ENCODE data around the gene DRG2. TPM values are rescaled to one million over a fixed set of nuclear protein-coding genes. Genes with fewer than 3 reads are reported as not detected.

DRG2 gene
- total RNA-seq, 1 experiment from 2014 or later = 52.0 TPM

DNA sequence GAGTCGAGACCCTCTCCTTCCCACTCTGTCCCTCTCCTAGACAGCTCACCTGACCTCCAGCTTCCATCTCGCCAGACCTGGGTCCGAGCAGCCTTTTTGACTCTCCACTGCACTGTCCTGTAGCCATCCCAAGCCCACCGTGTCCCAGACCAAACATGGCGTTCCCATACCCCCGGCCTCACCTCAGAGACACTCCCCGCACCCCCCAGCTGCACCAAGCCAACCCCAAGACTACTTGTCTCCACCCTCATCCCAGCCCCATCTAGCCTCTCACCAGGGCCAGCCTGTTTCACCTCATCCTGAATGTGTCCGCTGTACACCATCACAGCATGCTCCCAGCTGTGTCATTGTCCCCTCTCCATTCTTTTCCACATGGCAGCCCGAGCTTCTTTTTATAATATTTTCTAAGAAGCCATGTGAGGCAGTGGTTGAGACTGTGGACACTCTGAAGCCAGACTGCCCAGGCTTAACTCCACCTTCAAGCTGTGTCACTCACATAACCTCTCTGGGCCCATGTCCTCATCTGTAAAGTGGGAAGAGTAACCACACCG is 22.3 kb downstream of the DRG2 start:
- Histone ChIP-seq H3K27me3 (ENCODE audit: insufficient read depth, low read length) (no peaks in the 10 kb centered on the region), H2BK12ac (ENCODE audit: insufficient read length, low read depth, low read length) (no peak overlapping the region), H2BK20ac (ENCODE audit: low read depth, low read length, poor library complexity, severe bottlenecking) (no peak overlapping the region), H3K4me2 (ENCODE audit: insufficient read depth, insufficient read length, low read length) (no peak overlapping the region), H3K14ac (ENCODE audit: insufficient read depth, low read length) (no peak overlapping the region; the same call in 1 of the 2 replicates), H2BK15ac (ENCODE audit: low read depth, low read length) (no peak overlapping the region), H3K79me2 (ENCODE audit: insufficient read depth, low read length) (no peaks in the 10 kb centered on the region), H3K23me2 (ENCODE audit: insufficient read length, low read depth, low read length, poor library complexity, severe bottlenecking) (no peaks in the 10 kb centered on the region), H4K91ac (ENCODE audit: insufficient read length, low read depth, low read length) (no peak overlapping the region), H3K56ac (ENCODE audit: insufficient read length, low read depth, low read length) (no peak overlapping the region), H4K8ac (replicated peaks; ENCODE audit: insufficient read length, low read depth, low read length) (no peak overlapping the region), H3K4ac (ENCODE audit: low read depth, low read length) (no peak overlapping the region), H3K9ac (ENCODE audit: extremely low read depth, insufficient read length, low read length) (no peak overlapping the region), H2AFZ (ENCODE audit: low read length) (no peak overlapping the region), H4K20me1 (ENCODE audit: control insufficient read depth, insufficient read depth, insufficient read length) (no peaks in the 10 kb centered on the region), H2BK120ac (ENCODE audit: low read depth, low read length, poor library complexity, severe bottlenecking) (no peak overlapping the region), H3K79me1 (ENCODE audit: insufficient read depth, low read depth, low read length, poor library complexity, severe bottlenecking) (no peaks in the 10 kb centered on the region), H2BK5ac (ENCODE audit: insufficient read length, low read length) (no peak overlapping the region), H3K9me3 (ENCODE audit: control insufficient read depth, low read depth, low read length) (no peaks in the 10 kb centered on the region), H3T11ph (ENCODE audit: low read length) (no peak overlapping the region), H3K4me1 (ENCODE audit: insufficient read depth, low read length) (no peaks in the 10 kb centered on the region), H3K27ac (ENCODE audit: insufficient read length, low read depth, low read length) (no peak overlapping the region), H4K5ac (ENCODE audit: insufficient read length, low read depth, low read length) (no peak overlapping the region), H2AK5ac (ENCODE audit: insufficient read length, low read length) (no peak overlapping the region), H3K18ac (ENCODE audit: insufficient read length, low read depth, low read length) (no peak overlapping the region), H3K23ac (ENCODE audit: insufficient read length, low read depth, low read length) (no peak overlapping the region)
- Mint-ChIP-seq H3K27me3 (ENCODE audit: low read depth) (peaks cover 4% of the 10 kb centered on the region), H3K27ac (no peak overlapping the region; a peak in 1 of 7 replicates), H3K9me3 (no peaks in the 10 kb centered on the region), H3K4me3 (no peak overlapping the region), H3K36me3 (ENCODE audit: insufficient read depth in 1 of 3, low read depth in 3 of 3) (peaks cover 2 to 7% (median 5%) of the 10 kb centered on the region in 3 experiments; a peak in 5 of 7 replicates), H3K4me1 (peaks cover 7 to 8% of the 10 kb centered on the region in 2 experiments)
- TF ChIP-seq, protein P1, sequence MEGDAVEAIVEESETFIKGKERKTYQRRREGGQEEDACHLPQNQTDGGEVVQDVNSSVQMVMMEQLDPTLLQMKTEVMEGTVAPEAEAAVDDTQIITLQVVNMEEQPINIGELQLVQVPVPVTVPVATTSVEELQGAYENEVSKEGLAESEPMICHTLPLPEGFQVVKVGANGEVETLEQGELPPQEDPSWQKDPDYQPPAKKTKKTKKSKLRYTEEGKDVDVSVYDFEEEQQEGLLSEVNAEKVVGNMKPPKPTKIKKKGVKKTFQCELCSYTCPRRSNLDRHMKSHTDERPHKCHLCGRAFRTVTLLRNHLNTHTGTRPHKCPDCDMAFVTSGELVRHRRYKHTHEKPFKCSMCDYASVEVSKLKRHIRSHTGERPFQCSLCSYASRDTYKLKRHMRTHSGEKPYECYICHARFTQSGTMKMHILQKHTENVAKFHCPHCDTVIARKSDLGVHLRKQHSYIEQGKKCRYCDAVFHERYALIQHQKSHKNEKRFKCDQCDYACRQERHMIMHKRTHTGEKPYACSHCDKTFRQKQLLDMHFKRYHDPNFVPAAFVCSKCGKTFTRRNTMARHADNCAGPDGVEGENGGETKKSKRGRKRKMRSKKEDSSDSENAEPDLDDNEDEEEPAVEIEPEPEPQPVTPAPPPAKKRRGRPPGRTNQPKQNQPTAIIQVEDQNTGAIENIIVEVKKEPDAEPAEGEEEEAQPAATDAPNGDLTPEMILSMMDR (conservative IDR thresholded peaks at IDR 0.05) = no peak
- no CpG with 5 or more reads among the region's 10 CpGs for WGBS (ENCODE audit: extremely low coverage, insufficient read length, low lambda C conversion rate)
- no peak for DNase-seq

Measured in H9 (cell line).